HG03097 (cell line): ENCODE results near the gene ALDH4A1.

Source experiments
- ATAC-seq: cut with Tn5 transposase; IDR thresholded peaks from one replicate; pipeline ENCODE4 v1.9.1; 2021; ENCODE audit not compliant: unreplicated experiment, low FRiP score

ALDH4A1 gene

GRCh38 chr1:18923756-18924211, 21.4 kb upstream of the ALDH4A1 start:
- no peak for ATAC-seq

DNA sequence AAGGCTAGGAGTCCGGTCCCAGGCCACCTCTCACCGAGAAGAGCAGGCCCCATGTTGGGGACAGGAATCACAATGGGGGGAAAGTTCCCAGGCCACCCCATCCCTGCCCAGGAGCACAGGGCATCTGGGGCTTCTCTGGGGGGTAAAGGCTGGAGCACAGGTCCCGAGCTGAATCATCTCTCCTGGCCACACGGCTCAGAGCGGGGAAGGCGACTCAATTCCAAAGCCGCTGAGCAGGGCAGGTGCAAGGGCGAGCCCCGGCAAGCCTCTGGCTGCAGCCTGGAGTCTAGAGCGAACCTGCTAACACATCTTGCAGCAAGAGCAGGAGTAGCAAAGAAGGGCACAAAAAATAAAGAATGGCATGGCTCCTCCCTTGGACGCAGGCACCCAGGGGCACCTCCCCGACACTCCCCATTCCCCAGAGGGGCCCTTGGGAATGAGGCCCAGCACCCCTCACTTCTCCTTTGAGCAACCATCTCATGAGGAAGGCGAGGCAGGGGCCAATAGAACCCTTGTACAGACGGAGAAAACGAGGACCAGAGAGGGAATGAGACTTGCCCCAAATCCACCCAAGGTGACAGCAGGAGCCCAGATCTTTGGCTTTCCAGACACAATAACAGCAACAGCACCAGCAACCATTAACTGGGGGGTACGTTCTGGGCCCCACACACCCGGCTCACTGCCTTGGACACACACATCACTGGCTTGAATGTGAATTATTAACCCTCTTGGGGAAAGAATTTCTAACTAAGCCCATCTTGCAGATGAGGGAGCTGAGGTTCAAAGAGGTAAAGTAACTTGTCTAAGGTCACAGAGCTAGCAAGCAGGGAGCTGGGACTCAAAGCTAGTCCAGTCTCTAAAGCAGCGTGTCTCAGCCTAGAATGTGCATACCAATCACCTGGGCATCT, 20.7 kb upstream of the ALDH4A1 start:
- ATAC-seq, result no peak

- no peak for ATAC-seq
These were observed 20.0 kb upstream of the ALDH4A1 start for GRCh38 chr1:18922319-18922726.

- no peak for ATAC-seq
These were observed 19.3 kb upstream of the ALDH4A1 start for GRCh38 chr1:18921516-18922251.

- no peak for ATAC-seq
These were observed 18.6 kb upstream of the ALDH4A1 start for GRCh38 chr1:18920931-18921330.

DNA sequence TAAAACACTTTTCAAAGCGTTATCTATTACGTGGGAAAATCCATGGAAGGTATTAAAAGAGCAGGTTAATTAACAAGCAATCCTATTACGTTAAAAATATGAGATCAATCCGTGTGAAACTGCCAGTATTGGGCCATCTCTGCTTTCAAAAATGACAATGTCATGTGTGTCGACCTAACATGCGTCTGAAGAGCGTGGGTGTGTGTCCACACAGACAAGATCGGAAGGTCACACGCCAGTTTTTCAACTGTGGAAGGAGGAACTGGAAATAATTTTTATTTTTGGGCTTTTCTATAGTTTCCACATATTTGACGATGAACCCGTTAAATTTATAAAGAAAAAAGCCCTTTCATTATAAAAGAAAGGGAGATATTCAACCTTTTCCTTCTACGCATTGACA, 17.6 kb upstream of the ALDH4A1 start:
- ATAC-seq, result no peak

GRCh38 chr1:18919197-18919905, 17.0 kb upstream of the ALDH4A1 start:
- ATAC-seq, result no peak

DNA sequence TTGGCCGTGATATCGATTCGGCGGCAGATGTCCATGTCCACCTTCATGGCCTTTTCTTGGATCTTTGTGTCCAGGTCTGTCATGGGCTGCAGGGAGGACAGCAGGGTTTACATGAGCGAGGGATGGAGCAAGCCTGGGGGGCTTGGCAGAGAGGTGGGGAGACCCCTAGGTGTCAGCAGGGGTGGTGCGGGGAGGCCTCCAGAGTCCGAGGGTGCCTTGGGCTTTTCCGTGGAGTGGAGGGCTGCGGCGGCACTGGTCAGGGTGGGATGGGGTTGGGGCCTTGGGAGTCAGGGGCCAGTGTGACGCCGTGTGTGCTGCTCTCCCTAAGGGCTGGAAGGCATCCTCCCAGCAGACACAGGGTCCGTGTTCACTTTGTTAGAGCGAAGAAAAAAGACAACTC, 16.1 kb upstream of the ALDH4A1 start:
- no peak for ATAC-seq

GRCh38 chr1:18917071-18917799, 14.9 kb upstream of the ALDH4A1 start:
- ATAC-seq, result no peak

DNA sequence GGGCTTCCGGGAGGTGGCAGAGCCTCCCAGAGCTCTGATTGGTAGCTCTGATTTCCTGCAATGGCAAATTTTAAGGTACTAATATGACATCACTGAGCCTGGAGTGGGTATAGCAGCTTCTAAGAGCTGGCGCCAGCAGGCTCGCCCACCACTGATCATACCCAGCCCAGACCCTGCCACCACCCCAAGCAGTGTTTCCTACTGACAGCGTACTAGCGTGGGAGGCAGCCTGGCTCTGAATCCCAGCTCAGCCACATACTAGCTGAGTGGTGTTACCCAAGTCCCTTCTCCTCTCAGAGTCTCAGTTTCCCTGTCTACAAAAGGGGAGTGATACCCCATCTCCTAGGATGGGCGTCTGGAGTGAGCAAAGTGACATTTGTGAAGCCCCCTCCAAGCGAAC, 13.0 kb upstream of the ALDH4A1 start:
- no peak for ATAC-seq

GRCh38 chr1:18913065-18913835, 10.9 kb upstream of the ALDH4A1 start:
- ATAC-seq, result no peak

DNA sequence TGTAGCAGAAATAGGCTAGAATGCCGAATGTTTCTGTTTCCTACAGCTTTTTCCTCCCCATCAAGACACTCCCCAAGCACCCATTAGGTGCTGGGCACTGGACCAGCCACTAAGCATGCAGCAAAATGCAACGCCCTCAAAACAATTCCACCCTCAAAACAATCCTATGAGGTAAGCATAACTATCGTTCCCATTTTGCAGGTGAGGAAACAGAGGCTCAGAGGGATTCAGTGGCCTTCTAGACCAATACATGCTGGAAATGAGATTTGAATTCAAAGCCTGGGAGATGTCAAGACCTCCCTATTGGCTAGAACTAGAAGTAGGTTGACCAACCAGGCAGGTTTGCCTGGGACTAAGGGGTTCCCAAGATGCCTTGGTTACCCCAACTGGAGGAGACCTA, 10.2 kb upstream of the ALDH4A1 start:
- ATAC-seq, result no peak

DNA sequence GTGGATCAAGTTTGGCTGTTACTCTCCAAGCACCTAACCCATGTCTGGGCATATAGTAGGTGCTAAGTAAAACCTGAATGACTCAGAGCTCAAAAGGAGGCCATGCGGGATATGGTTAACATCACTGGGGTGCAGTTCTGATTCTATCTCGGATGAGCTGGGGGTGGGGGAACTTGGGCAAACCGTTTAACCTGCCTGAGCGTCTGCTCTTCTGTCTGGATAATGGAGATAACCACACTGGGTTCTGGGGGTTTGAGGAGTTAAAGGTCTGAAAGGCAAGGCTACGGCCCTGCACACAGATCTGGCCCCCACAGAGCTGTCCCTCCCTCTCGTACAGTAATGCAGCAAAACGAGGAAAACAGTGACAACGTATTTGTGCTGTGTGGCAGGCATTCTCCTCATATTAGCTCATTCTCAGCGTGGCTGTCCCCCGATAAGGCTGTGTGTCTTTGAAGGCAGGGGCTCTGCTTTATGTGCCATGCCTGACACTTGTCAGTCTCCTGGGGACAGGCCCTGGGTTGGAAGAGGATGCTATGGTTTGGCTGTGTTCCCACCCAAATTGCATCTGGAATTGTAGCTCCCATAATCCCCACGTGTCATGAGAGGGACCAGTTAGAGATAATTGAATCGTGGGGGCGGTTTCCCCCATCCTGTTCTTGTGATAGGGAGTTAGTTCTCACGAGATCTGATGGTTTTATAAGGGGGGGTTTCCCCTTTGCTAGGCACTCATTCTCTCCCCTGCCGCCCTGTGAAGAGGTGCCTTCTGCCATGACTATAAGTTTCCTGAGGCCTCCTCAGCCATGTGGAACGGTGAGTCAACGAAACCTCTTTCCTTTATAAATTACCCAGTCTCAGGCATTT, 6.8 kb upstream of the ALDH4A1 start:
- ATAC-seq, result no peak

DNA sequence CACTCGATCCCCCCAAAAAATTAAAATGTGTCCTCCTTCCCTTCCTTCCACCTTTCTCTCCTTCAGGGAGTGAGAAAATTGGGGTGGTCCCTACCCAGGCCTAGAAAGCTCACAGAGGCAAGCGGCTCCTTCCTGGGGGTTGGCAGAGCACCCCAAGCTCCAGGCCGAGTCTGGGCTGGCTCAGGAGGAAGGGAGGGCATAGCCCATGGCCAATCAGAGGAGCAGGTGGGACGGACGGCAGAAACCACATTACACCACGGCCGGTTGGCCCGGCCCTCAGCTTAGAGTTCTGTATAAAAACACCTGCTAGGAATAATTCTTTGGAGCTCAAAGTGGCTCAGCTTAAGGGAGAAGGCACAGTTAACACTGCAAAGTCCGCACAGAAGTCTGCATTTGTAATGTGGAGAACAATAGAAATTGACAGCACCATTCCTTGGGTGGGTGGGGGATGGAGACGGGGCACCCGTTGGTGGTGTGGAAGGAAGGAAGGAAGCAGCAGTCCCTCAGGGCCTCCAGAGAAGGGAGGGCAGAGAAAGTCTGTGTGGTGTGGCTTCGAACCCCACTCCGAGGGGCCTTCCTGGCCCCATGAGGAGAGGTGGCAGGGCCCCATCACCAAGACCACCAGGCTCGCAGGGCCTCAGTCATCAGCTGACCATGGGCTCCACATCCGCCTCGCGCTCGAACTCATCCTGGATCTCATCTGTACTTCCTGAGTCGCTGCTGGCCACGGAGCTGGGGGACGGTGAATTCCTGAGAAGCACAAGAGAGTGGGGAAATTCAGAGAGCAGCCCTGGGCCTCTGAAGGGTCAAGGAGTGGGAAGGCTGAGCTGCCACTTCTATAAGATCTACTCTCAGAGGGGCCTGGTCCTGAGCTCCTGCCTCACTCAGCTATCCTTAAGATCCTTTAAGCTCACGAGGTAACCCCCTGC, 5.8 kb upstream of the ALDH4A1 start:
- no peak for ATAC-seq

DNA sequence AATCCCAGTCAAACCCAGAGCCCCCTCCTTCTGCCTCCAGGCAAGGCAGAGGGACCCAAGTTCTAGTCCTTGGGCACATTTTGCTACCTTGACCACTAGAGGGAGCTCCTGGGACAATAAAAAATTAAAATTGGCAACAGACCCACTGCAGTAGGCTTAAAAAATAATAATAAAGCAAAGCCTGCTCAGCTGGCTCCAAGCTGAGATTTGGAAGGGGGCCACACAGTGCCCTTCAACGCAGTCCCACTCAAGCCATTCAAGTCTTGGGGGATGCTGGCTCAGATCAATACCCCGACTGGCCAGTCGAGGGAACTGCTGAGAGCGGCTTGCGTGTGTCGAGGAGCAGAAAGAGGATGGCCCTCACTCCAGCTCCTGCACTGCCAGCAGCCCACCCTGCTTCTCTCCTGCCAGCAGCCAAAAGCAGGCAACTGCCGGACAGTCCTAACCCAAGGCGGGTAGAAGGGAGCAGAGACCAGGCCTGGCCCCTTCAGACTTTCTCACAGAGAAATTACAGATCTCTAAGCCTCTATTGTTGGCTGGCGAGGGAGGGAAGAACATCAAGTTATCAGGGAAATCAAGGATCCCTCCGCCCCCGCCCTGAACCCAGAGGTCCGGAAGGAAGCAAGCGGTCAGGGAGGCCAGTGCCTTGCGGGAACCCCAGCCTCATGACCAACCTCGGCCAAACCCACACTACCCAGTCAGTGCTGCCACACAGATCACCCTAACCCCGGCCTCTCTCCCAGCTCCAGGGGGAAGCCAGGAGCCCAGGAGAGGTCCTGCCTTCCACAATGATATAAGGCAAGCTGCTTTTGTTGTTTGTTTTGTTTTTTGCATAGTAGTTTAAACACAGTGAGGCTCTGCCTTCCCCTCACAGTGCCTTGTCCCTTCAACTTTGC, 4.9 kb upstream of the ALDH4A1 start:
- ATAC-seq, result no peak

- no peak for ATAC-seq
These were observed 969 bp upstream of the ALDH4A1 start for GRCh38 chr1:18903291-18903756.
